Measurements from ENCODE around the gene GASK1A.

GRCh38 chr3:43077707-43078106, 98.6 kb downstream of the GASK1A start:
- TF ChIP-seq YY1 (IDR thresholded peaks at IDR 0.05; ENCODE audit: low read depth, low read length) (no peak), POLR2A (IDR thresholded peaks at IDR 0.05; ENCODE audit: control extremely low read depth in 1 of 2, low read depth in 2 of 2, low read length in 2 of 2) (no peak), CTCF (IDR thresholded peaks at IDR 0.05; ENCODE audit: control extremely low read depth in 1 of 3, insufficient read depth in 1 of 3, low read depth in 1 of 3, low read length in 3 of 3) (no peak), TCF12 (IDR thresholded peaks at IDR 0.05; ENCODE audit: low read depth, low read length) (no peak), MAFK (IDR thresholded peaks at IDR 0.05; ENCODE audit: low read depth, low read length) (no peak), CBX8 (IDR thresholded peaks at IDR 0.05; ENCODE audit: borderline replicate concordance, low read depth, low read length) (no peak), HDAC2 (IDR thresholded peaks at IDR 0.05; ENCODE audit: borderline replicate concordance in 1 of 2, low read depth in 2 of 2, low read length in 2 of 2) (no peak), BACH1 (IDR thresholded peaks at IDR 0.05; ENCODE audit: low read length) (no peak), SRF (IDR thresholded peaks at IDR 0.05; ENCODE audit: low read depth, low read length) (no peak), RAD21 (IDR thresholded peaks at IDR 0.05 in 1 of 2, conservative IDR thresholded peaks at IDR 0.05 in 1 of 2; ENCODE audit: low read depth in 2 of 2, low read length in 2 of 2) (no peak), RNF2 (IDR thresholded peaks at IDR 0.05; ENCODE audit: borderline replicate concordance, low read depth, low read length, missing control alignments, poor library complexity, severe bottlenecking) (no peak), RFX5 (IDR thresholded peaks at IDR 0.05; ENCODE audit: borderline replicate concordance, low read depth, low read length) (no peak), CTBP2 (IDR thresholded peaks at IDR 0.05; ENCODE audit: borderline replicate concordance, insufficient read depth, insufficient read length, low read length) (no peak)
- TF ChIP-seq, protein P1, sequence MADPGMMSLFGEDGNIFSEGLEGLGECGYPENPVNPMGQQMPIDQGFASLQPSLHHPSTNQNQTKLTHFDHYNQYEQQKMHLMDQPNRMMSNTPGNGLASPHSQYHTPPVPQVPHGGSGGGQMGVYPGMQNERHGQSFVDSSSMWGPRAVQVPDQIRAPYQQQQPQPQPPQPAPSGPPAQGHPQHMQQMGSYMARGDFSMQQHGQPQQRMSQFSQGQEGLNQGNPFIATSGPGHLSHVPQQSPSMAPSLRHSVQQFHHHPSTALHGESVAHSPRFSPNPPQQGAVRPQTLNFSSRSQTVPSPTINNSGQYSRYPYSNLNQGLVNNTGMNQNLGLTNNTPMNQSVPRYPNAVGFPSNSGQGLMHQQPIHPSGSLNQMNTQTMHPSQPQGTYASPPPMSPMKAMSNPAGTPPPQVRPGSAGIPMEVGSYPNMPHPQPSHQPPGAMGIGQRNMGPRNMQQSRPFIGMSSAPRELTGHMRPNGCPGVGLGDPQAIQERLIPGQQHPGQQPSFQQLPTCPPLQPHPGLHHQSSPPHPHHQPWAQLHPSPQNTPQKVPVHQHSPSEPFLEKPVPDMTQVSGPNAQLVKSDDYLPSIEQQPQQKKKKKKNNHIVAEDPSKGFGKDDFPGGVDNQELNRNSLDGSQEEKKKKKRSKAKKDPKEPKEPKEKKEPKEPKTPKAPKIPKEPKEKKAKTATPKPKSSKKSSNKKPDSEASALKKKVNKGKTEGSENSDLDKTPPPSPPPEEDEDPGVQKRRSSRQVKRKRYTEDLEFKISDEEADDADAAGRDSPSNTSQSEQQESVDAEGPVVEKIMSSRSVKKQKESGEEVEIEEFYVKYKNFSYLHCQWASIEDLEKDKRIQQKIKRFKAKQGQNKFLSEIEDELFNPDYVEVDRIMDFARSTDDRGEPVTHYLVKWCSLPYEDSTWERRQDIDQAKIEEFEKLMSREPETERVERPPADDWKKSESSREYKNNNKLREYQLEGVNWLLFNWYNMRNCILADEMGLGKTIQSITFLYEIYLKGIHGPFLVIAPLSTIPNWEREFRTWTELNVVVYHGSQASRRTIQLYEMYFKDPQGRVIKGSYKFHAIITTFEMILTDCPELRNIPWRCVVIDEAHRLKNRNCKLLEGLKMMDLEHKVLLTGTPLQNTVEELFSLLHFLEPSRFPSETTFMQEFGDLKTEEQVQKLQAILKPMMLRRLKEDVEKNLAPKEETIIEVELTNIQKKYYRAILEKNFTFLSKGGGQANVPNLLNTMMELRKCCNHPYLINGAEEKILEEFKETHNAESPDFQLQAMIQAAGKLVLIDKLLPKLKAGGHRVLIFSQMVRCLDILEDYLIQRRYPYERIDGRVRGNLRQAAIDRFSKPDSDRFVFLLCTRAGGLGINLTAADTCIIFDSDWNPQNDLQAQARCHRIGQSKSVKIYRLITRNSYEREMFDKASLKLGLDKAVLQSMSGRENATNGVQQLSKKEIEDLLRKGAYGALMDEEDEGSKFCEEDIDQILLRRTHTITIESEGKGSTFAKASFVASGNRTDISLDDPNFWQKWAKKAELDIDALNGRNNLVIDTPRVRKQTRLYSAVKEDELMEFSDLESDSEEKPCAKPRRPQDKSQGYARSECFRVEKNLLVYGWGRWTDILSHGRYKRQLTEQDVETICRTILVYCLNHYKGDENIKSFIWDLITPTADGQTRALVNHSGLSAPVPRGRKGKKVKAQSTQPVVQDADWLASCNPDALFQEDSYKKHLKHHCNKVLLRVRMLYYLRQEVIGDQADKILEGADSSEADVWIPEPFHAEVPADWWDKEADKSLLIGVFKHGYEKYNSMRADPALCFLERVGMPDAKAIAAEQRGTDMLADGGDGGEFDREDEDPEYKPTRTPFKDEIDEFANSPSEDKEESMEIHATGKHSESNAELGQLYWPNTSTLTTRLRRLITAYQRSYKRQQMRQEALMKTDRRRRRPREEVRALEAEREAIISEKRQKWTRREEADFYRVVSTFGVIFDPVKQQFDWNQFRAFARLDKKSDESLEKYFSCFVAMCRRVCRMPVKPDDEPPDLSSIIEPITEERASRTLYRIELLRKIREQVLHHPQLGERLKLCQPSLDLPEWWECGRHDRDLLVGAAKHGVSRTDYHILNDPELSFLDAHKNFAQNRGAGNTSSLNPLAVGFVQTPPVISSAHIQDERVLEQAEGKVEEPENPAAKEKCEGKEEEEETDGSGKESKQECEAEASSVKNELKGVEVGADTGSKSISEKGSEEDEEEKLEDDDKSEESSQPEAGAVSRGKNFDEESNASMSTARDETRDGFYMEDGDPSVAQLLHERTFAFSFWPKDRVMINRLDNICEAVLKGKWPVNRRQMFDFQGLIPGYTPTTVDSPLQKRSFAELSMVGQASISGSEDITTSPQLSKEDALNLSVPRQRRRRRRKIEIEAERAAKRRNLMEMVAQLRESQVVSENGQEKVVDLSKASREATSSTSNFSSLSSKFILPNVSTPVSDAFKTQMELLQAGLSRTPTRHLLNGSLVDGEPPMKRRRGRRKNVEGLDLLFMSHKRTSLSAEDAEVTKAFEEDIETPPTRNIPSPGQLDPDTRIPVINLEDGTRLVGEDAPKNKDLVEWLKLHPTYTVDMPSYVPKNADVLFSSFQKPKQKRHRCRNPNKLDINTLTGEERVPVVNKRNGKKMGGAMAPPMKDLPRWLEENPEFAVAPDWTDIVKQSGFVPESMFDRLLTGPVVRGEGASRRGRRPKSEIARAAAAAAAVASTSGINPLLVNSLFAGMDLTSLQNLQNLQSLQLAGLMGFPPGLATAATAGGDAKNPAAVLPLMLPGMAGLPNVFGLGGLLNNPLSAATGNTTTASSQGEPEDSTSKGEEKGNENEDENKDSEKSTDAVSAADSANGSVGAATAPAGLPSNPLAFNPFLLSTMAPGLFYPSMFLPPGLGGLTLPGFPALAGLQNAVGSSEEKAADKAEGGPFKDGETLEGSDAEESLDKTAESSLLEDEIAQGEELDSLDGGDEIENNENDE (IDR thresholded peaks at IDR 0.05; ENCODE audit: insufficient replicate concordance, low read length), result no peak
